SHP77 (cell line): ENCODE results near the gene GMEB2.
"Not testable (repeated sequence)": the region's sequence is repeated elsewhere in the genome, so short reads cannot be mapped to it uniquely, and the experiment has no call there.

Experiments used
- DNase-seq, 2 experiments: peaks; one replicate each; lab custom pipeline; 2025; lab: John Stamatoyannopoulos, UW

Gene GMEB2

GRCh38 chr20:63612276-63612931 lies 14.5 kb downstream of the GMEB2 start:
- no peak for DNase-seq

GRCh38 chr20:63611646-63612045 lies 15.3 kb downstream of the GMEB2 start:
- DNase-seq: no peak

DNA sequence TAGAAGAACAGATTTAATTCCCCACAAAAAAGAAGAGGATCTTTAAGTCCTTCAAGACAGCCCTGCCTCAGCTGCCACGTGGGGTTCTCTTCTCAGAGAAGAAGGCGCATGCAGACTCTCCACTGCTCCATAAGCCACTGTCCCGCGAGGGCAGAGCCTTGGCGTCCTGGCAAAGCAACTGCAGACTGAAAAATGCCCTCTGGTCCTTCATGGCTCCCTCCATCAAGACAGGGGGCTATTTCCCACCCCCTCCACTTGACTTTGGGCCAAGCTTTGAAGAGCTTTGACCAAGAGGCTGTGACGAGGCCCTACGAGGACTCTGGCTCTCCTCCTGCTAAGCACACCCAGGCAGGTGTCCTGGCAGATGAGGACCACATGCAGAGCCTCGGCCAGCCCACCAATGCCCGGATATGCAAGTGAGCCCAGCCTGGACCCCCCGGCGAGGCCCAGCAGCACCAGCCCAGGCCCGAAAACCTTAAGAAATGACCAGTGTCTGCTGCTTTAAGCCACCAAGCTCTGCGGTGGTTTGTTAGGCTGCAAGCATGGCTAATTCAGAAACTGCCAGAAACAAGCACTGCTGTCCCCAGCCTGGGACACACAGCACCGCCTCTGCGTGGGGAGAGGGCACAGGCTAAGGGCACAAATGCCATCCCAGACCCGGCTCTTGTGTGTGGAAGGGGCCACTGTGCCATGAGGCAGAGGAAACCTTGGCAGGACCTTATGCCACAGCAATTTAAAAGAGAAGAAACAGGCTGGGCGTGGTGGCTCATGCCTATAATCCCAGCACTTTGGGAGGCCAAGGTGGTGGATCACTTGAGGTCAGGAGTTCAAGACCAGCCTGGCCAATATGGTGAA lies 16.1 kb downstream of the GMEB2 start:
- no peak for DNase-seq

GRCh38 chr20:63606686-63607085 lies 20.2 kb downstream of the GMEB2 start:
- DNase-seq: no peak

DNA sequence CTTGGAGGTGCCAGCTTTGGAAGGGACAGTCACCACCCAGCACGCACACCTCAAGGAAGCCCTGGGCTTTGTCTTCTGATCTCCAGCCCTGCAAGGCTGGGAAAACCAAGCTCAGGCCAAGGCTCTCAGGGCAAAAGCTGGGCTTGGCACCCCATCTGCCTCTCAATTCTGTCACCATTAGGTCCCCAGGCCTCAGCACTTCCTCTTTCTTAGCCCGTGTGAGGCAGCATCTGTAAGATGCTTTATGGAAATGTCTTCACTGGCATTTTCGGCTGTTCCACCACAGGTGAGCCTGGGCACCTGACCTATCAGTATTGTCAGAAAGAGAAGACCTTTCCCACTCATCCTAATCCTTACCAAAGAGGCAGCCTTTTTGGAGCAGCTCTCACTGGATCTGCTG lies 24.6 kb downstream of the GMEB2 start:
- no peak for DNase-seq

- not testable (repeated sequence) for DNase-seq
Observed at GRCh38 chr20:63601679-63602078, 25.2 kb downstream of the GMEB2 start.

- no peak for DNase-seq
Observed at GRCh38 chr20:63599396-63600050, 27.4 kb downstream of the GMEB2 start.

- DNase-seq: no peak
Observed at GRCh38 chr20:63598479-63599395, 28.2 kb downstream of the GMEB2 start.

DNA sequence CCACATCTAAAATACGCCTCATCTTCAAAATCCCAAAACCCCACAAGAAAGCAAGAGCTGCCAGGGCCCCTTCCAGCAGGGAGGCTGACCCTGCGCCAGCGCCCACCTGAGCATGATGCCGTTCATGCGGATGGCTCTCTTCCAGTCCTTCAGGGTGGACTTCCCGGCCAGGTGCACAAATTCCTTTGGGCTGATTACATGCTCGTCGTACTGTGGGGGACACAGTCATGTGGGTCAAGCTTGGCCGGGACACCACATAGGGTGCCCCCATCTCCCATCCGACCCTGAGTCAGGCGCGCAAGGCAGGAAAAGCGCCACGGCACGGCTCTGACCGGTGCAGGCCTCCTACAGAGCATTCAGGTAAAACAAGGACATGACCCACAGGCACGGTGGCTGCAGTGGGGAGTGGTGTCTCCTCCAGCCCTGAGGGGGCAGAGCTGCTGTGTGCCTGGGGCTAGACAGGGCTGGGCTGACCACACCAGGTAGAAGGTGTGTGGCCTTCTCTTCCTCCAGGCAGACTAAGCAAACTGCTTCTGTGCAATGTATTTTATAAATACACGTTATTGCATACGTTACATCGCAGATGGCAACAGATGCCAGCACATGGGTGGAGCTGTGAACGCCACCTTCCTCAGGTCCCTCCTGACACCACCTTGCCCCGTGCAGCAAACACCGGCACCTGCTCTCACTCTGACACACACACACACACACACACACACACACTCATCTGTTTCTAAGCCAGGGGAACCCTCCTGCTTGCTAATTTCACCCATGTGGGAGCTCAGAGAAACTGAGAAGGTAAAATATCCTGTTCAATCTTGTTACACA lies 29.0 kb downstream of the GMEB2 start:
- DNase-seq: no peak

DNA sequence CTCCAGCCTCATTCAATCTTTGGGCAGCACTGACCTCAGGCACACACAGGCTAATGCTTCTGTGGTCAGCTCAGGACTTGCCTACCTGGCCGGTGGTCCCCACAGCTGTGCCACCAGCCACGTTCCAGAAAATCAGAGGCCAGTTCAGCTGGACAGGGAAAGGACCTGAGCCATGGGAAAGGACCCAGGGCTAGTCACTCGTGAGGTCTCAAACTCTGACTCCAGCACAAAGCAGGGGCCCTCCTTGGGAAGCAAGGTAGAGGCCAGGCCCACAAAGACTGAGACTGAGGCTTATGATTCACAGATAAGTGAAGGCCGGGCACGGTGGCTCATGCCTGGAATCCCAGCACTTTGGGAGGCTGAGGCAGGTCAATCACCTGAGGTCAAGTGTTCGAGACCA lies 30.5 kb downstream of the GMEB2 start:
- DNase-seq: no peak

- DNase-seq: no peak
Observed at GRCh38 chr20:63595416-63596127, 31.3 kb downstream of the GMEB2 start.

DNA sequence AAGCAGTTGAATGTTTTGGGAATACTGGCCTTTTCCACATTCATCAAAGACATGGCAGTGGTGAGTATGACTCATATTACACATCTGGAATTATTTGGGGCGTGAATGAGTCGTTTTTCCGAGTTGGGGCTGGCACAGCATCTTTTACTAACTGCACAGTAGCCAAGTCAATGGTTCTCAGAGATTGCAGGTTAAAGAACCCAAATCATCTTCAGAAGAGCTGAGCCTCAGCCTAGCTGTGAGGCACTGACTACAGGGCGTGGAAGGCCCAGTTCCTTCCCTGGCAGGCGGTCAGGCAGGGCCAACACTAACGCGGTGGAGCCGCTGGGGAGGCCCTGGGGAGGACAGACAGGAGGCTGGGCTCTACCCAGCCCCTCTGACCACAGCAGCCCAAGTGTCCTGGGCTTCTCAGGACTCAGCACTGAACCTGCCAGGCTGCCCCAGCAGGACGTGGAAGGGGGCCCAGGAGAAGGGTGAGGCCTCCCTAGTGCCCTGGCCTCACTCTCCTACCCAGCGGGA lies 32.8 kb downstream of the GMEB2 start:
- no peak for DNase-seq

DNA sequence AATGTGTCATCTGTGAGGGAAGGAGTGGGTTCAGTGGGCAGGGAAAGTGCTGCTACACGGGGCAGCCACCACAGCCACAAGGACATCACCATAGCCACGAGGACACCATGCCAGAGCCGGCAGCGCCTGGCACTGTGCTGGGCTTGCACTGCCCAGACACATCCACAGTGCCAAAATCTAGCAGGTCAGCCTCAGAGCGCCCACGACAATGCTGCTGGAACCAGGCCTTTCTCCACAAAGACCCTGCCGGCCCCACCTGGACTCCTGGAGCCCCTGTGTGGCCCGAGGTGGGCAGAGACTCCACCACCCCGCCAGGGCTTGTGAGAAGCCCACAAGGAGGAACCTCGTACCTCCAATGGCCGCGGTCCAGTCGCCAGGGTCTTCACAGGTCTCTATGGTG lies 34.2 kb downstream of the GMEB2 start:
- DNase-seq: no peak

- no peak for DNase-seq
Observed at GRCh38 chr20:63591786-63592355, 35.0 kb downstream of the GMEB2 start.

DNA sequence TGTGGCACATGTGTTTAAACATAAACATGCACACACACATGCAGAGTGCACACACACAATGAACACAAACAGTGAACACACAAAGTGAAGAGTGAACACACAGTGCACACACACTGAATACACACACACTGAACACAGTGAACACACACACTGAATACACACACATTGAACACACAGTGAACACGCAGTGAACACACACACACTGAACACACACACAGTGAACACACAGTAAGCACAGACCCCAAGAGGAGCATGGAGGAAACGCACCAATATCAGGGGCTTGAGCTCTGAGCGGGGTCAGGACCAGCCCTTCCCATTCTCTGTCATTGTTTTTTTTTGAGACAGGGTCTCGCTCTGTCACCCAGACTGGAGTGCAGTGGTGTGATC lies 35.8 kb downstream of the GMEB2 start:
- no peak for DNase-seq

- DNase-seq: no peak
Observed at GRCh38 chr20:63590218-63591146, 36.4 kb downstream of the GMEB2 start.

DNA sequence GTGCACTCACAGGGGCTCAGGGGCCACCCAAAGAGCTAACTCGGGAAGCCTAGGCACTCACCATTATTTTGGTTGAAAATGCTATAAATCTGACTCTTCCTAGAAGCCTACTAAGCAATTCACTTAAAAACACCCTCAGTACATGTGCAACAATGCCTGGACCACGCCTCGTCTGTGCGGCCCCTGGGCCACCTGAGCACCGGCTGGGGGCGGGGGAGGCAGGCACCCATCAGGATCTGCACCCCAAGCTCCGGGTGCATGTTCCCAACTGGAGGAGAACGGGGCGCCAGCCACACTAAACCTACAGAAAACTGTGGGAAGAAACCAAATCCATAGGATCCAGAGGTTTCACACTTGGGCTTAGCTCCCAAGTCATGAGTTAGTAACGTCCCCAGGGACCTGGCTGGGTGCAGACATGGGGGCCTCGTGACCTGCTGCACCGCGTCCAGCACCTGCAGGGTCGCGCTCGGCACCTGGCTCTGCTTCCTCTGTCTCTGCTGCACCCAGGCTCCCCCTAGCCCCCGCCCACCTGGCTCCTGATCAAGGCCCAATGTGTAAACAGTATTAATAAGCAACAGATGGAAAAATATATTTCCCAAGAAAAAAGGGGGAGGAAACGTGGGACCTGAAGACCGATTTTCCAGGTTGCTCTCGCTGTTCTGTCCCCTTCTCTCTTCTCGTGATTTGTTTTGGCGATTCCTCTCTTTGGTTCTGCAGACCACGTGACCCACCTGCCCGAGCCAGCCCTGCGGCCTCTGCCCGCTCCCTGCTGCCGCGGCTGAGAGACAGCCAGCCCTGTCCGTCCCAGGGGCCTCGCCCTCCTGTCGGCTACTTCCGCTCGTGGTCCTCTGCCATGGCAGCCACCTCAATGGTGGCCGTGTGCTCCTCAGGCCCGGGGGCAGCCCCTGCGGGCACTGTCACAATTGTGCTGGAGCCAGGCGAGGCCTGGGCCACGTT lies 37.4 kb downstream of the GMEB2 start:
- no peak for DNase-seq

DNA sequence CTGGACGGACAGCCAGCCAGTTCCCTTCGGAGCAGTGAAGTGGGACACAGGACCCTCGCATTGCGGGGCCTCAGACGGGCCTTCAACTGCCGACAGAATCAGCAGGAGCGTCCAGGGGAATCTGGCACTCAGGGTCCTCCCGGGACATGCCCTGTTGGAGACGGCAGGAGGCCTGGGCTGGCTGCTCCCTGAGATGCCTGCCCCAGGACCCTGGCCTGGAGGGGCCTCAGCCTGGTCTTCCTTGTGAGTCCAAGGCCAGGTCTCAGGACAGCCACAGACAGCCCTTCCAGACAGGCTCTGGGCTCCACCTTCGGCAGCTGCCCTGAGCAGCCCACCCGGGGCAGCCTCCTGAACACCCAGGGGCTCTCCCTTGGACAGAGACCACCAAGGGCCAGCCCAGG lies 38.3 kb downstream of the GMEB2 start:
- no peak for DNase-seq
